Trophoblast cell (in vitro differentiated cells and primary cell): Measurements from ENCODE around the gene PGD. TPM values are rescaled to one million over a fixed set of nuclear protein-coding genes. Genes with fewer than 3 reads are reported as not detected.
A peak's percentile ranks its signal among the peaks of the same experiment; 100 is the strongest.

ENCODE experiments used
- DNase-seq, 2 donors: peaks; one replicate each; pipeline ENCODE4 v3.0.0-alpha.2; 2016
- H2AFZ ChIP-seq: 2 replicates; pipeline ENCODE4 v1.6.1; 2013; ENCODE audit warnings: low read length, moderate library complexity, mild to moderate bottlenecking; ENCODE audit not compliant: insufficient read depth, poor library complexity
- H2AK5ac ChIP-seq: 2 replicates; pipeline ENCODE4 v1.6.1; 2013; ENCODE audit warnings: mild to moderate bottlenecking, low read length
- H2BK120ac ChIP-seq: 2 replicates; pipeline ENCODE4 v1.6.1; 2013; ENCODE audit warnings: low read length, mild to moderate bottlenecking, moderate library complexity; ENCODE audit not compliant: insufficient read depth, poor library complexity
- H2BK12ac ChIP-seq: 2 replicates; pipeline ENCODE4 v1.6.1; 2013; ENCODE audit warnings: mild to moderate bottlenecking, low read length, moderate library complexity
- H2BK5ac ChIP-seq: 2 replicates; pipeline ENCODE4 v1.6.1; 2013; ENCODE audit warnings: low read length, low read depth, moderate library complexity, mild to moderate bottlenecking; ENCODE audit not compliant: poor library complexity
- H3K14ac ChIP-seq: 2 replicates; pipeline ENCODE4 v1.6.1; 2013; ENCODE audit warnings: mild to moderate bottlenecking, low read length
- H3K18ac ChIP-seq: 2 replicates; pipeline ENCODE4 v1.6.1; 2013; ENCODE audit warnings: mild to moderate bottlenecking, low read length
- H3K23ac ChIP-seq: 2 replicates; pipeline ENCODE4 v1.6.1; 2013; ENCODE audit warnings: low read length
- H3K27ac ChIP-seq: 2 replicates; pipeline ENCODE4 v1.5.1; 2013; ENCODE audit warnings: low read depth, mild to moderate bottlenecking, inconsistent platforms, low read length, moderate library complexity
- H3K27me3 ChIP-seq: 2 replicates; pipeline ENCODE4 v1.6.1; 2013; ENCODE audit warnings: inconsistent platforms, mild to moderate bottlenecking, low read length, moderate library complexity; ENCODE audit not compliant: insufficient read depth
- H3K36me3 ChIP-seq, 2 experiments: 1 replicate in 1 of 2; 2 replicates in 1 of 2; pipeline ENCODE4 v1.6.1; 2013; ENCODE audit warnings: low read length in 2 of 2, mild to moderate bottlenecking in 2 of 2, moderate library complexity in 1 of 2; ENCODE audit not compliant: insufficient read depth in 2 of 2, control insufficient read depth in 1 of 2
- H3K4ac ChIP-seq: 2 replicates; pipeline ENCODE4 v1.6.1; 2013; ENCODE audit warnings: low read depth, mild to moderate bottlenecking, low read length, moderate library complexity
- H3K4me1 ChIP-seq, 2 experiments: 1 replicate in 1 of 2; 2 replicates in 1 of 2; pipeline ENCODE4 v1.6.1; 2013; ENCODE audit warnings: low read length in 2 of 2, mild to moderate bottlenecking in 2 of 2, moderate library complexity in 1 of 2; ENCODE audit not compliant: insufficient read depth in 2 of 2, control insufficient read depth in 1 of 2
- H3K4me2 ChIP-seq: 2 replicates; pipeline ENCODE4 v1.6.1; 2013; ENCODE audit warnings: inconsistent platforms, mild to moderate bottlenecking, low read length, moderate library complexity
- H3K4me3 ChIP-seq: 2 replicates; pipeline ENCODE4 v1.5.1; 2013; ENCODE audit warnings: mild to moderate bottlenecking, low read depth, low read length, inconsistent platforms
- H3K79me1 ChIP-seq: one replicate; pipeline ENCODE4 v1.6.1; 2013; ENCODE audit warnings: low read length
- H3K79me2 ChIP-seq: 2 replicates; pipeline ENCODE4 v1.6.1; 2013; ENCODE audit warnings: low read length, mild to moderate bottlenecking; ENCODE audit not compliant: control insufficient read depth, insufficient read depth, poor library complexity
- H3K9ac ChIP-seq: 2 replicates; pipeline ENCODE4 v1.6.1; 2013; ENCODE audit warnings: mild to moderate bottlenecking, low read length
- H3K9me3 ChIP-seq: 2 replicates; pipeline ENCODE4 v1.6.1; 2013; ENCODE audit warnings: low read depth, mild to moderate bottlenecking, control low read depth, inconsistent platforms, low read length; ENCODE audit not compliant: insufficient read depth
- H4K12ac ChIP-seq: 2 replicates; pipeline ENCODE4 v1.6.1; 2013; ENCODE audit warnings: low read depth, mild to moderate bottlenecking, low read length, moderate library complexity
- H4K8ac ChIP-seq: 2 replicates; pipeline ENCODE4 v1.6.1; 2013; ENCODE audit warnings: low read depth, mild to moderate bottlenecking, low read length, moderate library complexity
- H4K91ac ChIP-seq: one replicate; pipeline ENCODE4 v1.6.1; 2013; ENCODE audit warnings: low read depth, mild to moderate bottlenecking, low read length, moderate library complexity
- WGBS: extraction: QIAGEN DNeasy Blood & Tissue Kit; methylation state at CpG from one replicate; pipeline ENCODE4 v1.1.7; 2013; ENCODE audit warnings: missing lambda C conversion rate; ENCODE audit not compliant: insufficient read length, insufficient coverage; ENCODE audit errors: extremely low coverage; 5-methylcytosine and 5-hydroxymethylcytosine counted together
- polyA plus RNA-seq: library from polyadenylated mRNA; stranded (reverse); fragments of 200-250 nt; gene quantifications from 2 replicates; pipeline ENCODE4 v1.2.3, GENCODE V29; 2013

Gene PGD
- 117 and 120 TPM in 2 replicates for polyA plus RNA-seq

DNA sequence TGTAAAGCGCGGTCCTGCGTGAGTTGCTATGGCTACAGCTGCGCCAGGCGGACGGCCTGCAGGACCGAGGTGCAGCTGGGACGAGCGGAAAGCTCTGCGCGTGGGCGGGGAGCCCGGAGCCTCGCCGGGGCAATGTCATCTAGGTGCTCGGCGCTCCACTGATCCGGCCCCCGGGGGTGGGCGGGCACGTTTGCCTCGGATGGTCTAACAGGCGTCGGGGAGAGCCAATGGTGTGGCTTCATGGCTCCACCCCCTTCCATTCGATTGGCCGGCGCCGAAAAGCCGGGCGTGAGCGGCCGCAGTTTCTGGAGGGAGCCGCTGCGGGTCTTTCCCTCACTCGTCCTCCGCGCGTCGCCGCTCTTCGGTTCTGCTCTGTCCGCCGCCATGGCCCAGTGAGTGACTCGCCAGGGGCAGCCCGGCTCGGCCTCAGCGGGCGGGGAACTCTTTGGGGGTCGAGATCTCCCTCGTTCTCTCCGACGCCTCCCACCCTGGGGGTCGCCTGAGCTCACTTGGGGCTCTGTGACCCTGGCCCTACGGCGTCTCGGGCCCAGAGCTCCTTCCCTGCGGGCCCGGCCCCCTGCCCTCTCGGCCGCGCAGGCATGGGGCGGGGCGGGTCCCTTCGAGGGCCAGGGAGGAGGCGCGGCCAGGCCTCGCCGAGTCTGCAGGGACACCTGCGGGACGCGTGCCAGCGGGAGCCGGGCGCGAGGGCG is at the start of gene PGD:
Gene PGD, plus strand, starts transcription at position 331 of the 710 bp plus-strand sequence. Its CDS starts 54 bp downstream, at position 385.
- Histone ChIP-seq H3K4me1 (peaks cover 0 to 9% of the 10 kb centered on the region in 2 experiments), H3K4me3 (peak within 1 kb of the TSS; percentile 91), H2BK120ac (peak within 1 kb of the TSS; percentile 81), H2BK12ac (no peak within 1 kb of the TSS), H2BK5ac (peak within 1 kb of the TSS; percentile 82), H3K27ac (peak within 1 kb of the TSS; percentile 90), H3K27me3 (no peaks in the 10 kb centered on the region), H3K79me1 (peaks cover 6% of the 10 kb centered on the region), H3K4ac (peak within 1 kb of the TSS; percentile 49), H3K23ac (no peak within 1 kb of the TSS), H3K4me2 (peak within 1 kb of the TSS; percentile 95), H3K9me3 (no peaks in the 10 kb centered on the region), H2AK5ac (no peak within 1 kb of the TSS), H3K18ac (peak within 1 kb of the TSS; percentile 81), H4K8ac (peak within 1 kb of the TSS; percentile 87), H3K14ac (peak within 1 kb of the TSS; percentile 79), H3K79me2 (peaks cover 9% of the 10 kb centered on the region), H3K36me3 (peaks cover 3 to 11% of the 10 kb centered on the region in 2 experiments), H2AFZ (peak within 1 kb of the TSS; percentile 80), H3K9ac (peak within 1 kb of the TSS; percentile 88), H4K91ac (peak within 1 kb of the TSS; percentile 11), H4K12ac (peak within 1 kb of the TSS; percentile 68)
- WGBS: no CpG with 5 or more reads among the region's 76 CpGs
- DNase-seq: peak; percentile 99

DNA sequence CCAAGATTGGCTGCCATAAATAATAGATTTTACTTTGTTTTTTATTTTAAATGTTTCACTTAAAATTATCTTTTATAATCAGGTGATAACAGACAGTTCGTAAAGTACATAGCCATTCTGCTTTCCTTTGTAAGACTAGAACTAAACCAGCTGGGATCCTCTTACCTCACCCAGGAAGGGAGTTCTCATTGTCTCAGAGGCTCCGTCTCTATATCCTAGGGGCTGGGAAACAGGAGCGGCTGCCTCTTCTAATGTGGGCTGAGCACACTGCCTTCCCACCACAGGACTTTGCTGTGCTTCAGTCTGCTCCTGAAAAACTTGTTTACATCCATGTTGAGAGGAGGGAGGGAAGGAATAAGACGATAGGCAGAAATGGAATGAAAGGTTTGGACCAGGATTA is 45.6 kb upstream of the PGD start:
- WGBS: no CpG with 5 or more reads among the region's 4 CpGs
- Histone ChIP-seq H3K9me3 (no peaks in the 10 kb centered on the region), H2AFZ (no peak overlapping the region), H3K4me1 (no peaks in the 10 kb centered on the region), H3K79me2 (no peaks in the 10 kb centered on the region), H4K12ac (no peak overlapping the region), H4K8ac (no peak overlapping the region), H3K4me2 (no peak overlapping the region), H2BK5ac (no peak overlapping the region), H3K27me3 (no peaks in the 10 kb centered on the region), H3K18ac (no peak overlapping the region), H2BK120ac (no peak overlapping the region), H3K4me3 (no peak overlapping the region), H2AK5ac (no peak overlapping the region), H3K23ac (no peak overlapping the region), H2BK12ac (no peak overlapping the region), H3K9ac (no peak overlapping the region), H3K4ac (no peak overlapping the region), H3K36me3 (peaks cover 7 to 11% of the 10 kb centered on the region in 2 experiments), H4K91ac (no peak overlapping the region), H3K14ac (no peak overlapping the region), H3K79me1 (no peaks in the 10 kb centered on the region), H3K27ac (no peak overlapping the region)
- DNase-seq: no peak

DNA sequence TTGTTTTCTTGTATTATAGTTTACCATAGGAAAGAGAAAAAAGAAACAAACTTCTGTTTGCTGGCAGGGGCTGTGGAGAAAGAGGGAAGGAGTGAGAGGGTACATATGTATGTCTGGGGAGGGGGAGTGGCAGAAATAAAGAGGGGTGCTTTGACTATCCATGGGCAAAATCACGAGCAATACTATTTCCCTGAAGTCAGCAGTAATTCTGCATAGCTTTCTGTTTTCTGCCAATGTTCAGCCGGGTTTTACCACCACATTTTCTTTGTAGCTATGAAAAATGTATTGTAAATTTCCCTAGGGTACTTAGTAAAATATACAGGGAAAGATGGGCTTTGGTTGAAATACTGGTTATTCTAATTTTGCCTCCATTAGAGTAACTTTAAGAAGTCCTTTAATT is 45.2 kb upstream of the PGD start:
- no peak overlapping the region for H3K27ac ChIP-seq
- H3K14ac ChIP-seq: no peak overlapping the region
- no peaks in the 10 kb centered on the region for H3K79me1 ChIP-seq
- no peak overlapping the region for H3K4me2 ChIP-seq
- no peak overlapping the region for H3K18ac ChIP-seq
- H3K23ac ChIP-seq: no peak overlapping the region
- H2AFZ ChIP-seq: no peak overlapping the region
- no peak overlapping the region for H2AK5ac ChIP-seq
- no peak for DNase-seq
- H3K9ac ChIP-seq: no peak overlapping the region
- no peak overlapping the region for H2BK5ac ChIP-seq
- H2BK12ac ChIP-seq: no peak overlapping the region
- no peaks in the 10 kb centered on the region for H3K79me2 ChIP-seq
- peaks cover 7 to 10% of the 10 kb centered on the region in 2 experiments for H3K36me3 ChIP-seq
- H2BK120ac ChIP-seq: no peak overlapping the region
- no peak overlapping the region for H4K8ac ChIP-seq
- H3K4me1 ChIP-seq: no peaks in the 10 kb centered on the region
- no CpG with 5 or more reads among the region's 2 CpGs for WGBS
- no peak overlapping the region for H3K4ac ChIP-seq
- H4K91ac ChIP-seq: no peak overlapping the region
- no peaks in the 10 kb centered on the region for H3K27me3 ChIP-seq
- no peak overlapping the region for H3K4me3 ChIP-seq
- H4K12ac ChIP-seq: no peak overlapping the region
- H3K9me3 ChIP-seq: no peaks in the 10 kb centered on the region

DNA sequence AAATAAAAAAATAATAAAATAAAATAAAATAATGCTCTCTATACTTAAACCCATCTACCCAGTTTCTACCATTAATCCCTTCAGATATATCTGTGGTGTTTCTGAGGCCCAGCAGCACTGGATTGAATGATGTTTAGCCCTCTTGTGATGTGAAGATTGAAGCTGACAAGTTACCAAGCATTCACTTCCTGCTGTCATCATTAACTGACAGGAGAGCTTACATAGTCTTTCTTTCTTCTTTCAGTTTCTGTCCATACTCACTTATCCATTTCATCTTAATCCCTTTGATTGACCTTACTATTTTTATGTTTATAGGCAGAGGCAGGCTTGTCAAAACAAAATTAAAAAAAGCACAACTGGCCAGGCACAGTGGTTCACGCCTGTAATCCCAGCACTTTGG is 38.8 kb upstream of the PGD start:
- Histone ChIP-seq H2BK120ac (no peak overlapping the region), H3K4me1 (no peaks in the 10 kb centered on the region), H3K36me3 (peaks cover 11 to 16% of the 10 kb centered on the region in 2 experiments), H2AFZ (no peak overlapping the region), H3K27me3 (no peaks in the 10 kb centered on the region), H3K14ac (no peak overlapping the region), H2BK12ac (no peak overlapping the region), H2AK5ac (no peak overlapping the region), H3K4ac (no peak overlapping the region), H3K79me1 (no peaks in the 10 kb centered on the region), H4K8ac (no peak overlapping the region), H3K4me2 (no peak overlapping the region), H3K9me3 (no peaks in the 10 kb centered on the region), H3K4me3 (no peak overlapping the region), H3K23ac (no peak overlapping the region), H3K79me2 (no peaks in the 10 kb centered on the region), H3K9ac (no peak overlapping the region), H2BK5ac (no peak overlapping the region), H4K91ac (no peak overlapping the region), H4K12ac (no peak overlapping the region), H3K18ac (no peak overlapping the region), H3K27ac (no peak overlapping the region)
- no peak for DNase-seq
- no CpG with 5 or more reads among the region's 1 CpG for whole genome bisulfite sequencing
